GM18909 (cell line): Measurements from ENCODE around the gene EPN2.

Experiments used
- ATAC-seq: cut with Tn5 transposase; IDR thresholded peaks from one replicate; pipeline ENCODE4 v1.9.1; 2021; ENCODE audit warnings: mild to moderate bottlenecking; ENCODE audit not compliant: unreplicated experiment, poor library complexity

Gene EPN2

GRCh38 chr17:19322861-19323260 lies 85.7 kb downstream of the EPN2 start:
- no peak for ATAC-seq

DNA sequence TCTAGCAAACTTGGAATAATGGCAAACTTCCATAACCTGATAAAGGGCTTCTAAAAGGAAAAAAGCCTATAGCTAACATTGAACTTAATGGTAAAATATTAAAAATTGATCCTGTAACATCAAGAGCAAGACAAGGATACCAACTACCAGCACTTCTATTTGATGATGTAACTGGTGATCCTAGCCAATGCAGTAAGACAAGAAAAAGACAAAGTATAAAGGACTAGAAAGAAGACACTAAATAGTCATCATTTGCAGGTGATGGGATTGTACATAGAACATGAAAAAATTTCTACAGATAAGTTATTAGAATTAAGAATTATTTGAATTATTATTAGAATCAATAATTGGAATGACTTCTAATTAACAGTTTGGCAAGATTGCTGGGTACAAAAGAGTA lies 88.4 kb downstream of the EPN2 start:
- no peak for ATAC-seq

DNA sequence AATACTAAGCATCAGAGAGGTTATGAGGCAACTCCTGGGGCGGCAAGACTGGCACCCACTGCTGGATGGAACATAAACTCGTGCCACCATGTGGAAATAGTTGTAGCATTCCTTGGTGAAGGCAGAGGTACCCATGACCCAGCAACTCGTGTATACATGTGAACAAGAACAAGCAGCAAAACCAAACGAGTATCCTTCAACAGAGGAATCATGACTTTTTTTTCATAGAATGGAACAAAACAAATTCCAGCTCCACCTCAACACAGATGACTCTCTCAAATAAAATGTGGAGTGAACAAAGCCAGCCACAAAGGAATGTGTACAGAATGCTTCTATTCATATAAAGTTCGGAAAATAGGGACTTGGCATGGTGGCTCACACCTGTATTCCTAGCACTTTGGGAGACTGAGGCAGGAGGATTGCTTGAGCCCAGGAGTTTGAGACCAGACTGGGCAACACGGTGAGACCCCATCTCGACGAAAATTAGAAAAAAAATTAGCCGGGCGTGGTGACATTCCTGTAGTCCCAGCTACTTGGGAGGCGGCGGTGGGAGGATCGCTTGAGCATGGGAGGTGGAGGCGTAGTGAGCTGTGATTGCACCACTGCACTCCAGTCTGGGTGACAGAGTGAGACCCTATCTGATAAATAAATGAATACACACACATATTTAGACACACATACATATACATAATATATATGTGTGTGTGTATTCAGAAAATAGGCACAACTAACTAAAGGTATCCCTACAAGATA lies 90.0 kb downstream of the EPN2 start:
- no peak for ATAC-seq

- no peak for ATAC-seq
Observed at GRCh38 chr17:19328441-19329061, 91.4 kb downstream of the EPN2 start.

DNA sequence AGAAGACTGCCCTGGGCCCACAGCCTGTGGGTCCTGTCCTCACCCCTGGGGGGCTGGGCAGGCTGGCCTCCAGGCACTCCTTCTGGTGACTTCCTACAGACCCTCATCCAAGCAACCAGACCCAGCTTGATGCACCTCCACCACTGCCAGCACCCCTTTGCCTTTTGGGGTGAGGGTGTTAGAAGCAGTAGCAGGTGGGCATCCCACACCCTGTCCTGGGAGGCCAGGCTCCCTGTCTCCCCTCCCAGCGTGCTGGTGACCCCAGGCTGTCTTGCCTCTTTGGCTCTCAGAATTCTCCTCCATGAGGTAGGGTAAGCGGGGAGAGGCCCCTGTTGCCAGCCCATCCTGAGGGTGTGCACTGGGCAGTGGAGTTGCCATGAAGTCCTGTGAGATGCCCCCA lies 92.0 kb downstream of the EPN2 start:
- ATAC-seq = no peak

DNA sequence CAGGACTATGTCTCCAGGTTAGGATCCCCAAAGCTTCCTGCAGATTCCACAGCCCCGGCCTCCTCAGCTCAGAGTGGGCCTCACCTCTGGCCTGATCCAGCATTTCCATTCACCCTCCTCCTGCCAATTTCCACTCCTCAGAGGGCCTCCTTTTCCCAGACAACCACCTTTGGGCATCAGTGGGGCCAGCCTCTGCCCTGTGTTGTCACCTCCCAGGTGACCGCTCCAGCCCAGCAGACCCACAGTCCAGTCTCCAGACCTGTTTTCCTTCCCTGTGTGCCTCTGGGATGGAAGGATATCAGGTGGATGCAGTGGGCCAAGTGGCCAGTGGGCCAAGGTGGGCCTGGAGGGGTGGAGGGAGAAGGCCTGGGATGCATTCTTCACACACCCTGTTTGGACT lies 92.7 kb downstream of the EPN2 start:
- no peak for ATAC-seq

DNA sequence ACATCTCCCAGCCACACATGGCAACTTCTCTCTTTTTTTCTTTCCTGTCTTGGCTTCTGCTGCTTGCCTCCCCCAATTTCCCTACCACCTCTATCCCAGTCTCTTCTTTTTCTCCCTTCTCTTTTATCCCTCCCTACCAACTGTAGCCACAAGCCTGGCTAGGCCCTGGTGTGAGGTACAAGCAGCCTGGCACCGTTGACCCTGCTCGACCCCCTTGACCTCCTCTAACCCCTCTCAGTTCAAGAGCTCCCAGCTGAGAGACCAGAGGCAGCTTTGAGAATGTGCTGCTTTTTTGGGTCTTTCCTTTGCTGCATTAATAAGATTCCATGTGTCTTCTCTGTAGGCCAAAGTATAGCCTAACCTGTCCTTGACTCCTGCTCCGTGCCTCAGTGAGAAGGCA lies 93.1 kb downstream of the EPN2 start:
- no peak for ATAC-seq

DNA sequence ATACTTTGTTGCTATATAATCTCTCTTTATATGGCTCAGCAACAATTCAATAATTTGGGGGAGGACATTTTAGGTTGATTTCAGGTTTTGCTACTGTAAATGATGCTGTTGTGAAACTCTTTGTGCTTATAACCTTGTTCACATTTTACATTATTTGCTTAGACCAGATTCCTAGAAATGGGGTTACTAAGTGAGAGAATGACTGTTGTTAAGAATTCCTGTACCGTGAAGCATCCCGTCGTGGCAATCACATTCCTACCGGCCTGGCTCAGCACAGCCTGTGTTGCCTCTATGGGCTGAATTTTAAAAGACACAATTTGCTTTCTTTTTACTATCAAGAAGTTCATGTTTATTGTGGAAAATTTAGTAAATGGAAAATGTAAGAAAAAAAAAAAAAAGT lies 94.0 kb downstream of the EPN2 start:
- no peak for ATAC-seq

GRCh38 chr17:19331543-19332245 lies 94.5 kb downstream of the EPN2 start:
- no peak for ATAC-seq

DNA sequence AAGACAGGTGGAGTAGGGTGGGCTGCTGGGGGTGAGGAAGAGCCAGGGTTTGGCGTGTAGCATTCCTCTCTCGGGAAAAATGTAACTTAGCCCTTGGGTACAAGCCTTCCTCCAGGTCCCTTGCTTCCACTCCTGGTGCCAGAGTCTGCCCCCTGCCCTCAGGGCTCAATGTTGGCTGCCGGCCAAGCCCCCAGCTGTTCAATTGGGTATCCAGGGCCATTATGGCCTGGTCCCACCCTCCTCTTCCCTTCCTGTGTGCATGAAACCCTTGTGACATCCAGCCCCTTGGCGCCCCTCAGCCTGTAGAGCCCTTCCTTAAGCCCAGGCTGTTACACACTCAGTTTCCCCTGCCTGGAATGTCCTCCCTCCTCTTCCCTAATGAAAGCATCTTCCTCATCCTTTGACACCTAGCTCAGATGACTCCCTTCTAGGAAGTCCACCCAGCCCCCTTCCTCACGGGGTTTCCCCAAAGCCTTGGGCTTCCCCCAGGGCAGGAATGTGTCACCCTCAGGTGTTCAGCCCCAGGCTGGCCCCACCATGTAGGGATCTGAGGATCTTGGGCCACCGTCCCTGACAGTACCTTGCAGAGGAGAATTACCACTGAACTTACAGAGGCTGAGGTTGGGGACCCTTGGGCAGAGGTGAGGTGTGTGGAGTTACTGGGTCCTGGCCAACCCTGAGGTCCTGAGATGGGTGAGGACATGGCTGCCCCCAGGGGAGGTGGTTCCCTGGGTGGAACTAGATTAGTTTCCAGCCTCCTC lies 95.4 kb downstream of the EPN2 start:
- ATAC-seq = no peak

- ATAC-seq = no peak
Observed at GRCh38 chr17:19333132-19333440, 95.9 kb downstream of the EPN2 start.

GRCh38 chr17:19333736-19334290 lies 96.6 kb downstream of the EPN2 start:
- ATAC-seq = no peak

DNA sequence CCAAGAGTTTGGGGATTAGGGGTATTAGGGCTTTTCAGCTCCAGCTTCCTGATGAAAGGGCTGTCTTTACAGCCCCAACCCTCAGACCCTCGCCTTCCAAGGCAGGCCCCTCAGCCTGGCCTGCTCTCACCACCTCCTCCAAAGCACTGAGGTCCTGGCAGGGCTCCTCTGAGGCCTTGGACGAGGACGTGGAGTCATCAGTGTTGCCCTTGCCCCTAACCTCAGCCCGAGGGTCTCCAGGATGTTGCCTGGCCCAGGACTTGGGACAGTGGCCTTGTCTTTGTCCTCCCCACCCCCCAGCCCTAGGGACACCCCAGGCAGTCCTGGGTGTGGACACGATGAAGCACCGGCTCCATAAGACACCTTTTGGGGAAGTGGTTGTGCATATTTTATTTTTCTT lies 97.2 kb downstream of the EPN2 start:
- no peak for ATAC-seq

DNA sequence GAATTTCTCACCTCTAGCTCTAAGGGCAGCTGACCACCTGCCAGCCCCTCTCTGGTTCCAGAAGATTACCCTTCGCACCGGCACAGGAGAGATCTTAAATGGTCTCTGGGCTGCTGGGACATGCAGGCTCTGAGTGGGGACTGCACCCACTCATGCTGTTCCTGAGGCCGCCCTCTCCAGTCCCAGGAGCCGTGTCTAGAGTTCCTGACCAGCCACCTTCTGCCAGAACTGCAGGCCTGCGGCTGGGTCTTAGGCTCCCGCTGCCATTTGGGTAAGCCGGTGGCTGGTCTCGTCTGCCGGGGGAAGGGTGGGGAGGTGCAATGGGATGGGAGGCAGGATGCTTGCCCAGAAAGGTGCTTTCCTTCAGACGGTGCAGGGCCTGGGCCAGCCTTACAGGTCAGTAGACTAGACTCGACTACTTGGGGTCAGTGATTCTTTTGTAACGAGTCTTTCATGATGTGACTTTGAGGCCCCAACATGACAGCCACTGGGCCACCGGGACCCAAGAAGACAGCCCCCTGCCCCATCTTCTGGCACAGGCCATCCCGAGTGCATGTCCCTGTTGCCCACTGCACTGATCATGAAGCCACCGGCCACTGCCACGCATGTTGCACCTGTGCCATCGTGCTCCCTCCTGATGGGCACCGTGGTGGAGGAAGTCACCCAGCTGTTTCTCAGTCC lies 98.9 kb downstream of the EPN2 start:
- ATAC-seq = no peak

GRCh38 chr17:19336938-19337711 lies 100.0 kb downstream of the EPN2 start:
- ATAC-seq = no peak

DNA sequence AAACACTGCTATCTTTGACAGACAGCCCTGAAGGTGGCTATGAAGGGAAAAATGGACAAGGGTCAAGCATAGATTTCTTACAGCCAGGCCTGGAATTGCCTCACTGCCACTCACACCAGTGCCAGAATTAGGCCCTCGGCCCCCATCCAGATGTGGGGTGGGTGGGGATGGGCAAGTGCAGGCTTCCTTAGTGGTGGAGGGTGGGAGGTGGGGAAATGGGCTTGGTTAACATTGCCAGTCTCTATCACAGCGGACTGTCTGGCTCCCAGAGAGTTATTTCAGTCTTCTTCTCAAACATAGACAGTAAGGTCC lies 100.5 kb downstream of the EPN2 start:
- ATAC-seq = no peak

DNA sequence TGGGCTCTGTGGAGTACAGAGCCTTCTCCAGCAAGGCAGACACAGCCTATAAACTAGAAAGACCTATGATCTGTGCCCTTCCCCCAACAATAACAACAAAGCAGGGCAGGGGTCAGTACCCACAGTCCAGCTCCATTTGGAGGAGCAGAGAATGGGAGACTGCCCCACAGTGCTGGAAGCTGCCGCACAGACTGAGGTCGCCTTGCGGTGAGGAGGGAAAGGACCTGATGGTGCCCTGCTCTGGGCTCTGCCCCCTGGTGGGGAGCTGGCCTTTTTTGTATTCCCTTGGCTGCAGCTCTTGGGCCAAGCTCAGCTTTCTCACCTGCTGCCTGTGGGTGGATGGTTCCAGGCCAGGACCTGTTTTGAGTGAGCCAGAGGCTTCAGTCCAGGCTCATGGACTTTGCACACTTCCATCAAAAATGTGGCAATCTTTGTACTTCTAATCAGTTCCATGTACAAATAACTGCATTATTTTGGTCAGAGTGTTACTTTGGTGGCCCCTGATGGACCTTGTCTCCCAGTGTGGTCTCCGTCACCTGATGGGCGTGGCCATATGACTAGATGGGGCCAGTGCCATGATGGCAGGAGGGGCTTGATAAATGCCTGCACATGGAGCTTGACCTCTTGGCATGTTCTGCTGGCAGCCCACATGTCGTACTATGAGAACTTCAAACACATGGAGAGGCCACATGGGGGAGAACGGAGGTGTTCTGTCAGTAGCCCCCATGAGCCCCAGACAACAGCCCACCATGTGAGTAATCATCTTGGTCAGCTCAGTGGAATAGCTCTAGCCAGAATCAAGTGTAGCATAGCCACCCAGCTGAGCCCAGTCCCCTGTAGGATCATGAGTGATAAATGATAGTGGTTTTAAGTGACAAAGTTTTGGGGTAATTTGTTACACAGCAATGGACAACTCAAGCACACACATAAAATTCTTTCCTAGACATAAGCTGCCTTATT lies 101.1 kb downstream of the EPN2 start:
- peak; percentile 65 for ATAC-seq

GRCh38 chr17:19339341-19339815 lies 102.2 kb downstream of the EPN2 start:
- ATAC-seq = no peak
